ENCODE results near the gene ATAD3C.

GRCh38 chr1:1434824-1435105 lies 14.7 kb upstream of the ATAD3C start:
- no peak for TF ChIP-seq POLR2A (IDR thresholded peaks at IDR 0.05; ENCODE audit: extremely low read depth, insufficient read length)
- TF ChIP-seq, protein P1, sequence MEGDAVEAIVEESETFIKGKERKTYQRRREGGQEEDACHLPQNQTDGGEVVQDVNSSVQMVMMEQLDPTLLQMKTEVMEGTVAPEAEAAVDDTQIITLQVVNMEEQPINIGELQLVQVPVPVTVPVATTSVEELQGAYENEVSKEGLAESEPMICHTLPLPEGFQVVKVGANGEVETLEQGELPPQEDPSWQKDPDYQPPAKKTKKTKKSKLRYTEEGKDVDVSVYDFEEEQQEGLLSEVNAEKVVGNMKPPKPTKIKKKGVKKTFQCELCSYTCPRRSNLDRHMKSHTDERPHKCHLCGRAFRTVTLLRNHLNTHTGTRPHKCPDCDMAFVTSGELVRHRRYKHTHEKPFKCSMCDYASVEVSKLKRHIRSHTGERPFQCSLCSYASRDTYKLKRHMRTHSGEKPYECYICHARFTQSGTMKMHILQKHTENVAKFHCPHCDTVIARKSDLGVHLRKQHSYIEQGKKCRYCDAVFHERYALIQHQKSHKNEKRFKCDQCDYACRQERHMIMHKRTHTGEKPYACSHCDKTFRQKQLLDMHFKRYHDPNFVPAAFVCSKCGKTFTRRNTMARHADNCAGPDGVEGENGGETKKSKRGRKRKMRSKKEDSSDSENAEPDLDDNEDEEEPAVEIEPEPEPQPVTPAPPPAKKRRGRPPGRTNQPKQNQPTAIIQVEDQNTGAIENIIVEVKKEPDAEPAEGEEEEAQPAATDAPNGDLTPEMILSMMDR (IDR thresholded peaks at IDR 0.05; ENCODE audit: low read depth, low read length): no peak
